Body of pancreas (tissue), 4 donors: ENCODE data around the gene PIK3CG.

Experiments used
- POLR2A ChIP-seq, 3 donors: fragments of 450-650 bp; IDR thresholded peaks; one replicate each; pipeline ENCODE4 v1.6.1; 2016; ENCODE audit warnings: antibody characterized with exemption in 3 of 3, mild to moderate bottlenecking in 2 of 3
- TF ChIP-seq, protein P1 (sequence below), 7 experiments: fragments of 450-650 bp in 4 of 7; fragments of 200-600 bp in 3 of 7; sonication (generic) in 3 of 7; IDR thresholded peaks; one replicate each; pipeline ENCODE4 v1.5.1; 2016 to 2019; ENCODE audit warnings: antibody characterized with exemption in 7 of 7

GRCh38 chr7:106890952-106891351 is 25.9 kb downstream of the PIK3CG start:
- TF ChIP-seq POLR2A (IDR thresholded peaks at IDR 0.05), result no peak
- TF ChIP-seq, protein P1, sequence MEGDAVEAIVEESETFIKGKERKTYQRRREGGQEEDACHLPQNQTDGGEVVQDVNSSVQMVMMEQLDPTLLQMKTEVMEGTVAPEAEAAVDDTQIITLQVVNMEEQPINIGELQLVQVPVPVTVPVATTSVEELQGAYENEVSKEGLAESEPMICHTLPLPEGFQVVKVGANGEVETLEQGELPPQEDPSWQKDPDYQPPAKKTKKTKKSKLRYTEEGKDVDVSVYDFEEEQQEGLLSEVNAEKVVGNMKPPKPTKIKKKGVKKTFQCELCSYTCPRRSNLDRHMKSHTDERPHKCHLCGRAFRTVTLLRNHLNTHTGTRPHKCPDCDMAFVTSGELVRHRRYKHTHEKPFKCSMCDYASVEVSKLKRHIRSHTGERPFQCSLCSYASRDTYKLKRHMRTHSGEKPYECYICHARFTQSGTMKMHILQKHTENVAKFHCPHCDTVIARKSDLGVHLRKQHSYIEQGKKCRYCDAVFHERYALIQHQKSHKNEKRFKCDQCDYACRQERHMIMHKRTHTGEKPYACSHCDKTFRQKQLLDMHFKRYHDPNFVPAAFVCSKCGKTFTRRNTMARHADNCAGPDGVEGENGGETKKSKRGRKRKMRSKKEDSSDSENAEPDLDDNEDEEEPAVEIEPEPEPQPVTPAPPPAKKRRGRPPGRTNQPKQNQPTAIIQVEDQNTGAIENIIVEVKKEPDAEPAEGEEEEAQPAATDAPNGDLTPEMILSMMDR (IDR thresholded peaks at IDR 0.05), result no peak
